ENCODE measurements around the gene LILRB4. TPM values are rescaled to one million over a fixed set of nuclear protein-coding genes. Genes with fewer than 3 reads are reported as not detected.
"Not testable (repeated sequence)": the region's sequence is repeated elsewhere in the genome, so short reads cannot be mapped to it uniquely, and the experiment has no call there.

Gene LILRB4
- total and polyA plus RNA-seq, 9 of the 15 experiments (the other 6 are each of a cell fraction or from before 2014, with no cell fraction given): not detected

- TF ChIP-seq AFF1 (IDR thresholded peaks at IDR 0.05; ENCODE audit: low read depth in 1 of 2, partially characterized antibody in 2 of 2) (no peak), MAFG (tag; conservative IDR thresholded peaks at IDR 0.05) (0 out of 2 replicates have a peak, but pooled peaks have one; percentile 12), TAL1 (IDR thresholded peaks at IDR 0.05) (peak; percentile 14; the same call in 1 of the 2 replicates), C11orf30 (IDR thresholded peaks at IDR 0.05; ENCODE audit: low read depth) (peak; percentile 38; the same call in 1 of the 2 replicates), SMARCA5 (IDR thresholded peaks at IDR 0.05) (no peak), NFE2 (IDR thresholded peaks at IDR 0.05; ENCODE audit: low read depth) (peak; percentile 80), ARID1B (IDR thresholded peaks at IDR 0.05) (peak; percentile 67), BCL6 (CRISPR knock-in tag; IDR thresholded peaks at IDR 0.05) (no peak), ZNF79 (CRISPR knock-in tag; IDR thresholded peaks at IDR 0.05; ENCODE audit: low read depth) (no peak)
Observed at GRCh38 chr19:54696766-54697165, 34.0 kb downstream of the LILRB4 start (continued).

- POLR2A ChIA-PET: interaction anchor here (0.7 kb wide), 1 partner anchor 20 kb away, joined by 3 read pairs; no protein-coding TSS in a partner anchor
- 58% methylated on average over 10 of the region's 13 CpGs for WGBS (ENCODE audit: insufficient coverage, low coverage, missing lambda C conversion rate)
- H3K4me2 ChIP-seq (ENCODE audit: insufficient read depth, low read length); H4K20me1 ChIP-seq (replicated peaks; ENCODE audit: control insufficient read depth, insufficient read depth, low read length); H3K4me3 ChIP-seq; H3K9me1 ChIP-seq (ENCODE audit: control insufficient read depth, insufficient read depth, low read length); FAIRE-seq; H3K27me3 ChIP-seq (ENCODE audit: control insufficient read depth in 2 of 2, insufficient read depth in 2 of 2, low read length in 2 of 2); H3K79me2 ChIP-seq (ENCODE audit: control insufficient read depth, insufficient read depth, low read length); CTCF ChIA-PET (ENCODE audit: low intra/inter-chr PET ratio); intact Hi-C loops (cut with micrococcal nuclease); in situ Hi-C loops (cut with MboI); H3K9me3 ChIP-seq (replicated peaks; ENCODE audit: control insufficient read depth, insufficient read depth, low read depth, low read length); H2AFZ ChIP-seq (ENCODE audit: low read depth, low read length); BruUV-seq (replicated peaks); ATAC-seq; H3K27ac ChIP-seq (ENCODE audit: extremely low read depth, low read depth, low read length); H3K36me3 ChIP-seq (ENCODE audit: control insufficient read depth, insufficient read depth, low read length); DNase-seq (ENCODE audit: extremely low read depth in 1 of 4, low spot score in 3 of 4): not testable (repeated sequence)
- H3K4me1 ChIP-seq (replicated peaks in 1 of 2; ENCODE audit: control insufficient read depth in 2 of 2, insufficient read depth in 2 of 2, low read length in 2 of 2): peaks cover 22 to 40% of the 10 kb centered on the region in 2 experiments; a peak in 4 of 5 replicates
- peak overlapping the region in 1 of 2 experiments; percentile 66; a peak in 2 of 4 replicates for H3K9ac ChIP-seq (ENCODE audit: insufficient read depth in 1 of 2, low read depth in 2 of 2, low read length in 2 of 2)
Observed at GRCh38 chr19:54697716-54698115, 34.9 kb downstream of the LILRB4 start.

Data from K562 (cell line).